ENCODE measurements around the gene RAE1.

RAE1 gene

DNA sequence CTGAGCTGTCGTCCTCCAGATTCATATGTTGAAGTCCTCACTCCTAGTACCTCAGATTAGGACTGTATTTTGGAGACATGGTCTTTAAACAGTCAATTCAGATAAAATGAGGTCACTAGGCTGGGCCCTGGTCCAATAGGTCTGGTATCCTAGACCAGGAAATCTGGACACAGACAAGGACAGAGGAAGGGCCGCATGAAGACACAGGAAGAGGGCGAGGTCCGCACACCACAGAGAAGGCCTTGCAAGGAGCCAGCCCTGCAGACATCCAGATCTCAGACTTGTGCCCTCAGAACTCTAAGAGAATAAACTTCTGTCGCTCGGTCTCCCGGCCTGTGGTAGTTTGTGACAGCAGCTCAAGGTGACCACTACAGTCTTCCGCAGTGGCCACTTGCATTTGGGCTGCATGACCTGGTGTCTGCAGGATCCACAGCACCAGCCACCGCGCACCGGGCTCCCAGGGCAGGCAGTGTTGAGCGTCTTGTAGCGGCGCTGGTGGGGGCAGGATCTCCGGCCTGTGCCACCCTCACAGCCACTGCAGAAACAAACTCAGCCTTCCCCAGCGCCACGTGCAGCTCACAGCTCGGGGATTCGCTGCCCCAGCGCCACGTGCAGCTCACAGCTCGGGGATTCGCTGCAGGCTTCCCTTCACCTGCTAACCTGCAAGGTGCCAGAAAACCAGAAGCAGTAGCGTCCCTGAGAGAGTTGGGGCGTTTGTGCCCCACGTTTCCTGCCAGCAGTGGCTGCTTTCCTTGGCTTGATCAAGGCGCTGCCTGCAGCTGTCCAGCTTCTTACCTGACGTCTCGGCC lies 34.1 kb downstream of the RAE1 start:
- Histone ChIP-seq H4K20me1 (ENCODE audit: insufficient read depth, low read length, poor library complexity, severe bottlenecking) (no peaks in the 10 kb centered on the region), H3F3A (ENCODE audit: low read depth) (no peaks in the 10 kb centered on the region), H3K9me2 (replicated peaks; ENCODE audit: low read depth, low read length) (no peaks in the 10 kb centered on the region), H3K9ac (ENCODE audit: low read depth, low read length, poor library complexity, severe bottlenecking) (no peak overlapping the region), H3K79me2 (ENCODE audit: insufficient read depth, low read length) (no peaks in the 10 kb centered on the region), H2AFZ (ENCODE audit: low read length) (no peak overlapping the region), H3K4me2 (ENCODE audit: low read depth, low read length, poor library complexity, severe bottlenecking) (no peak overlapping the region), H3K9me3 (ENCODE audit: insufficient read depth, low read depth, low read length) (no peaks in the 10 kb centered on the region), H3K27me3 (ENCODE audit: insufficient read depth, low read length, poor library complexity, severe bottlenecking) (no peaks in the 10 kb centered on the region), H3K36me3 (ENCODE audit: insufficient read depth, low read length) (peaks cover 3% of the 10 kb centered on the region; the same call in 1 of the 2 replicates), H3K4me3 (ENCODE audit: low read length, poor library complexity, severe bottlenecking) (no peak overlapping the region), H3K4me1 (ENCODE audit: insufficient read depth, low read length, poor library complexity, severe bottlenecking) (peaks cover 13% of the 10 kb centered on the region)
- TF ChIP-seq EZH2phosphoT487 (IDR thresholded peaks at IDR 0.05; ENCODE audit: borderline replicate concordance) = no peak
- TF ChIP-seq, protein P1, sequence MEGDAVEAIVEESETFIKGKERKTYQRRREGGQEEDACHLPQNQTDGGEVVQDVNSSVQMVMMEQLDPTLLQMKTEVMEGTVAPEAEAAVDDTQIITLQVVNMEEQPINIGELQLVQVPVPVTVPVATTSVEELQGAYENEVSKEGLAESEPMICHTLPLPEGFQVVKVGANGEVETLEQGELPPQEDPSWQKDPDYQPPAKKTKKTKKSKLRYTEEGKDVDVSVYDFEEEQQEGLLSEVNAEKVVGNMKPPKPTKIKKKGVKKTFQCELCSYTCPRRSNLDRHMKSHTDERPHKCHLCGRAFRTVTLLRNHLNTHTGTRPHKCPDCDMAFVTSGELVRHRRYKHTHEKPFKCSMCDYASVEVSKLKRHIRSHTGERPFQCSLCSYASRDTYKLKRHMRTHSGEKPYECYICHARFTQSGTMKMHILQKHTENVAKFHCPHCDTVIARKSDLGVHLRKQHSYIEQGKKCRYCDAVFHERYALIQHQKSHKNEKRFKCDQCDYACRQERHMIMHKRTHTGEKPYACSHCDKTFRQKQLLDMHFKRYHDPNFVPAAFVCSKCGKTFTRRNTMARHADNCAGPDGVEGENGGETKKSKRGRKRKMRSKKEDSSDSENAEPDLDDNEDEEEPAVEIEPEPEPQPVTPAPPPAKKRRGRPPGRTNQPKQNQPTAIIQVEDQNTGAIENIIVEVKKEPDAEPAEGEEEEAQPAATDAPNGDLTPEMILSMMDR (conservative IDR thresholded peaks at IDR 0.05; ENCODE audit: low read length) = no peak

DNA sequence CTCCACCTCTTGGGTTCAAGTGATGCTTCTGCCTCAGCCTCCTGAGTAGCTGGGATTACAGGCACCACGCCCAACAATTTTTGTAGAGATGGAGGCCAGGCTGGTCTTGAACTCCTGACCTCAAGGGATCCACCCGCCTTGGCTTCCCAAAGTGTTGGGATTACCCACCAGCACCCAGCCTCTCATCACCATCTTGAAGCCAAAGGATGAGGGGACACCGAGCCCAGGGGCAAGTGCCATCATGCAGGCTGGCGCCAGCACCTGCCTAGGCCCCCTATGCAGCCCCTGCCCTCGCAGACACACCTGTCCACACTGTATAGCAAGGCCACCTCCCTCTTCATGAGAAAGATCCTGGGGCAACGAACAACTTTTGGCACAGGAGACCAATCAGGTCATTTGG lies 34.9 kb downstream of the RAE1 start:
- H3K9ac ChIP-seq (ENCODE audit: low read depth, low read length, poor library complexity, severe bottlenecking) = no peak overlapping the region
- no peaks in the 10 kb centered on the region for H3K9me3 ChIP-seq (ENCODE audit: insufficient read depth, low read depth, low read length)
- no peak overlapping the region for H3K4me3 ChIP-seq (ENCODE audit: low read length, poor library complexity, severe bottlenecking)
- no peak overlapping the region for H3K4me2 ChIP-seq (ENCODE audit: low read depth, low read length, poor library complexity, severe bottlenecking)
- no peaks in the 10 kb centered on the region for H4K20me1 ChIP-seq (ENCODE audit: insufficient read depth, low read length, poor library complexity, severe bottlenecking)
- no peaks in the 10 kb centered on the region for H3K27me3 ChIP-seq (ENCODE audit: insufficient read depth, low read length, poor library complexity, severe bottlenecking)
- no peaks in the 10 kb centered on the region for H3K9me2 ChIP-seq (replicated peaks; ENCODE audit: low read depth, low read length)
- H2AFZ ChIP-seq (ENCODE audit: low read length) = no peak overlapping the region
- no peak for TF ChIP-seq EZH2phosphoT487 (IDR thresholded peaks at IDR 0.05; ENCODE audit: borderline replicate concordance)
- TF ChIP-seq, protein P1 (conservative IDR thresholded peaks at IDR 0.05; ENCODE audit: low read length) = no peak
- no peaks in the 10 kb centered on the region; the same call in 1 of the 2 replicates for H3K36me3 ChIP-seq (ENCODE audit: insufficient read depth, low read length)
- no peaks in the 10 kb centered on the region for H3F3A ChIP-seq (ENCODE audit: low read depth)
- H3K4me1 ChIP-seq (ENCODE audit: insufficient read depth, low read length, poor library complexity, severe bottlenecking) = peaks cover 21% of the 10 kb centered on the region
- no peaks in the 10 kb centered on the region for H3K79me2 ChIP-seq (ENCODE audit: insufficient read depth, low read length)

DNA sequence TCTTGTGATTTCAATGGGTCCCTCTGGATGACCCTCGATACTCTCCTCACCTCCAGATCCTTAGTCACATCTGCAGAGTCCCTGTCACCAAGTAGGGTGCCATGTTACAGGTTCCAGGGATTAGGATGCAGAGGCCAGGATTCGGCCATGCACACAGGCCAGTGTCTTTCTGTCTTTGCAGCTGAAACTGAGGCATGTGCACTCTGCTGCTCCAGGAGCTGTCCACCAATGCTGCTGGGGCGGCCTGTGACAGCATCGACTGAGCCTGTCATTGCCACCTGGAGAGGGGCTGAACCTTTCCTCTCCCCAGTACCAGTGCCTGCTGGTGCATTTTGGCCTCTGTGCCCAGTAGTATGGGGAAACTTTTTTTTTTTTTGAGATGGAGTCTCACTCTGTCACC lies 35.7 kb downstream of the RAE1 start:
- H3K4me3 ChIP-seq (ENCODE audit: low read length, poor library complexity, severe bottlenecking) = no peak overlapping the region
- H4K20me1 ChIP-seq (ENCODE audit: insufficient read depth, low read length, poor library complexity, severe bottlenecking) = peaks cover 2% of the 10 kb centered on the region
- TF ChIP-seq, protein P1 (conservative IDR thresholded peaks at IDR 0.05; ENCODE audit: low read length) = no peak
- TF ChIP-seq EZH2phosphoT487 (IDR thresholded peaks at IDR 0.05; ENCODE audit: borderline replicate concordance) = no peak
- H3K27me3 ChIP-seq (ENCODE audit: insufficient read depth, low read length, poor library complexity, severe bottlenecking) = no peaks in the 10 kb centered on the region
- no peaks in the 10 kb centered on the region for H3K9me2 ChIP-seq (replicated peaks; ENCODE audit: low read depth, low read length)
- no peak overlapping the region for H3K4me2 ChIP-seq (ENCODE audit: low read depth, low read length, poor library complexity, severe bottlenecking)
- no peak overlapping the region for H3K9ac ChIP-seq (ENCODE audit: low read depth, low read length, poor library complexity, severe bottlenecking)
- H3K36me3 ChIP-seq (ENCODE audit: insufficient read depth, low read length) = no peaks in the 10 kb centered on the region; the same call in 1 of the 2 replicates
- no peak overlapping the region for H2AFZ ChIP-seq (ENCODE audit: low read length)
- peaks cover 3% of the 10 kb centered on the region; the same call in 1 of the 2 replicates for H3K79me2 ChIP-seq (ENCODE audit: insufficient read depth, low read length)
- peaks cover 21% of the 10 kb centered on the region for H3K4me1 ChIP-seq (ENCODE audit: insufficient read depth, low read length, poor library complexity, severe bottlenecking)
- H3F3A ChIP-seq (ENCODE audit: low read depth) = no peaks in the 10 kb centered on the region
- H3K9me3 ChIP-seq (ENCODE audit: insufficient read depth, low read depth, low read length) = no peaks in the 10 kb centered on the region
